PC-9 (cell line): Measurements from ENCODE around the gene RNU6-1.

Experiments used
- EZH2 ChIP-seq: fragments of 200-600 bp; sonication (generic); IDR thresholded peaks from 2 replicates; pipeline ENCODE4 v1.8.0; 2017; ENCODE audit warnings: antibody characterized with exemption, low read depth
- TF ChIP-seq, protein P1 (sequence below): fragments of 200-600 bp; sonication (generic); conservative IDR thresholded peaks from 2 replicates; pipeline ENCODE4 v1.6.1; 2017; ENCODE audit warnings: mixed run types, antibody characterized with exemption, mild to moderate bottlenecking, moderate library complexity

GRCh38 chr15:67824197-67824968, 15.5 kb downstream of the RNU6-1 start:
- TF ChIP-seq, protein P1, sequence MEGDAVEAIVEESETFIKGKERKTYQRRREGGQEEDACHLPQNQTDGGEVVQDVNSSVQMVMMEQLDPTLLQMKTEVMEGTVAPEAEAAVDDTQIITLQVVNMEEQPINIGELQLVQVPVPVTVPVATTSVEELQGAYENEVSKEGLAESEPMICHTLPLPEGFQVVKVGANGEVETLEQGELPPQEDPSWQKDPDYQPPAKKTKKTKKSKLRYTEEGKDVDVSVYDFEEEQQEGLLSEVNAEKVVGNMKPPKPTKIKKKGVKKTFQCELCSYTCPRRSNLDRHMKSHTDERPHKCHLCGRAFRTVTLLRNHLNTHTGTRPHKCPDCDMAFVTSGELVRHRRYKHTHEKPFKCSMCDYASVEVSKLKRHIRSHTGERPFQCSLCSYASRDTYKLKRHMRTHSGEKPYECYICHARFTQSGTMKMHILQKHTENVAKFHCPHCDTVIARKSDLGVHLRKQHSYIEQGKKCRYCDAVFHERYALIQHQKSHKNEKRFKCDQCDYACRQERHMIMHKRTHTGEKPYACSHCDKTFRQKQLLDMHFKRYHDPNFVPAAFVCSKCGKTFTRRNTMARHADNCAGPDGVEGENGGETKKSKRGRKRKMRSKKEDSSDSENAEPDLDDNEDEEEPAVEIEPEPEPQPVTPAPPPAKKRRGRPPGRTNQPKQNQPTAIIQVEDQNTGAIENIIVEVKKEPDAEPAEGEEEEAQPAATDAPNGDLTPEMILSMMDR, result no peak
- no peak for TF ChIP-seq EZH2
